SJCRH30 (cell line): ENCODE measurements around the gene STARD7. TPM values are rescaled to one million over a fixed set of nuclear protein-coding genes. Genes with fewer than 3 reads are reported as not detected.
"Not testable (repeated sequence)": the region's sequence is repeated elsewhere in the genome, so short reads cannot be mapped to it uniquely, and the experiment has no call there.

Source experiments
- DNase-seq, 2 experiments: peaks; one replicate each; pipeline ENCODE4 v3.0.0-alpha.2; 2015 to 2020
- H3K27ac ChIP-seq: fragments of 250-450 bp; sonication (Bioruptor Pico); 2 replicates; pipeline ENCODE4 v1.5.1; 2020; ENCODE audit warnings: mild to moderate bottlenecking, moderate library complexity
- H3K27me3 ChIP-seq: fragments of 250-450 bp; sonication (Bioruptor Pico); 2 replicates; pipeline ENCODE4 v1.5.1; 2020; ENCODE audit warnings: mild to moderate bottlenecking, moderate library complexity
- H3K36me3 ChIP-seq: fragments of 250-450 bp; sonication (Bioruptor Pico); 2 replicates; pipeline ENCODE4 v1.5.1; 2020; ENCODE audit warnings: mild to moderate bottlenecking, moderate library complexity
- H3K4me1 ChIP-seq: fragments of 250-450 bp; sonication (Bioruptor Pico); 2 replicates; pipeline ENCODE4 v1.5.1; 2020; ENCODE audit warnings: mild to moderate bottlenecking, moderate library complexity
- H3K4me3 ChIP-seq: fragments of 250-450 bp; sonication (Bioruptor Pico); 2 replicates; pipeline ENCODE4 v1.5.1; 2020; ENCODE audit warnings: mild to moderate bottlenecking, moderate library complexity
- H3K9me3 ChIP-seq: fragments of 250-450 bp; sonication (Bioruptor Pico); replicated peaks from 2 replicates; pipeline ENCODE4 v1.5.1; 2020; ENCODE audit warnings: mild to moderate bottlenecking, moderate library complexity
- total RNA-seq: library from RNA; depleted of rRNA; stranded (reverse); fragments of >200 nt; shearing (Covaris generic); gene quantifications from 2 replicates; pipeline ENCODE4 v1.2.3, GENCODE V29; 2014

STARD7 gene
- total RNA-seq, 1 experiment from 2014 or later: 243 TPM

GRCh38 chr2:96146153-96146880 lies 62.3 kb downstream of the STARD7 start:
- DNase-seq: peak; percentile 61 to 75
- H3K27ac ChIP-seq: peak overlapping the region; percentile 91
- H3K27me3 ChIP-seq: no peaks in the 10 kb centered on the region
- H3K36me3 ChIP-seq: no peaks in the 10 kb centered on the region
- H3K9me3 ChIP-seq: no peaks in the 10 kb centered on the region
- peaks cover 42% of the 10 kb centered on the region for H3K4me1 ChIP-seq
- peak overlapping the region; percentile 50 for H3K4me3 ChIP-seq

- Histone ChIP-seq H3K36me3 (no peaks in the 10 kb centered on the region), H3K9me3 (no peaks in the 10 kb centered on the region), H3K27ac (peak overlapping the region; percentile 91), H3K27me3 (no peaks in the 10 kb centered on the region), H3K4me1 (peaks cover 42% of the 10 kb centered on the region), H3K4me3 (peak overlapping the region; percentile 50)
- no peak for DNase-seq
Measured at GRCh38 chr2:96145848-96146152, 62.8 kb downstream of the STARD7 start.

GRCh38 chr2:96145036-96145847 lies 63.4 kb downstream of the STARD7 start, which contains the start of gene DUSP2:
Gene DUSP2, minus strand, starts transcription at chr2:96145440. Its CDS starts 86 bp downstream, at chr2:96145354.
- peaks cover 42% of the 10 kb centered on the region for H3K4me1 ChIP-seq

GRCh38 chr2:96144481-96145035 lies 64.1 kb downstream of the STARD7 start:
- Histone ChIP-seq H3K9me3 (no peaks in the 10 kb centered on the region), H3K27me3 (no peaks in the 10 kb centered on the region), H3K4me1 (peaks cover 37% of the 10 kb centered on the region), H3K27ac (no peak overlapping the region), H3K36me3 (no peaks in the 10 kb centered on the region), H3K4me3 (no peak overlapping the region)
- no peak for DNase-seq

More at GRCh38 chr2:96145036-96145847, 63.4 kb downstream of the STARD7 start, which contains the start of gene DUSP2:
- no peak for DNase-seq
- Histone ChIP-seq H3K27ac (peak within 1 kb of the TSS; percentile 91), H3K4me3 (peak within 1 kb of the TSS; percentile 50), H3K36me3 (no peaks in the 10 kb centered on the region), H3K27me3 (no peaks in the 10 kb centered on the region), H3K9me3 (no peaks in the 10 kb centered on the region)

GRCh38 chr2:96143848-96144480 lies 64.7 kb downstream of the STARD7 start:
- Histone ChIP-seq H3K36me3 (no peaks in the 10 kb centered on the region), H3K27ac (no peak overlapping the region), H3K4me3 (no peak overlapping the region), H3K4me1 (peaks cover 31% of the 10 kb centered on the region), H3K9me3 (no peaks in the 10 kb centered on the region), H3K27me3 (no peaks in the 10 kb centered on the region)
- no peak for DNase-seq

- H3K4me1 ChIP-seq: peaks cover 26% of the 10 kb centered on the region
- H3K4me3 ChIP-seq: no peak overlapping the region
- H3K27ac ChIP-seq: no peak overlapping the region
- H3K36me3 ChIP-seq: no peaks in the 10 kb centered on the region
- no peak for DNase-seq
- no peaks in the 10 kb centered on the region for H3K9me3 ChIP-seq
- no peaks in the 10 kb centered on the region for H3K27me3 ChIP-seq
Measured at GRCh38 chr2:96143231-96143847, 65.3 kb downstream of the STARD7 start.

- peaks cover 18% of the 10 kb centered on the region for H3K4me1 ChIP-seq
- H3K4me3 ChIP-seq: no peak overlapping the region
- no peaks in the 10 kb centered on the region for H3K9me3 ChIP-seq
- H3K27ac ChIP-seq: no peak overlapping the region
- DNase-seq: no peak
- H3K27me3 ChIP-seq: no peaks in the 10 kb centered on the region
- H3K36me3 ChIP-seq: no peaks in the 10 kb centered on the region
Measured at GRCh38 chr2:96142217-96143113, 66.2 kb downstream of the STARD7 start.

GRCh38 chr2:96141624-96141967 lies 67.0 kb downstream of the STARD7 start:
- H3K36me3 ChIP-seq, H3K27me3 ChIP-seq, H3K4me3 ChIP-seq, H3K9me3 ChIP-seq, H3K27ac ChIP-seq, DNase-seq: not testable (repeated sequence)
- peaks cover 11% of the 10 kb centered on the region; the same call in 1 of the 2 replicates for H3K4me1 ChIP-seq

GRCh38 chr2:96140941-96141623 lies 67.5 kb downstream of the STARD7 start:
- H3K9me3 ChIP-seq: no peaks in the 10 kb centered on the region
- DNase-seq: no peak

GRCh38 chr2:96139181-96139758 lies 69.4 kb downstream of the STARD7 start:
- no peak for DNase-seq
- Histone ChIP-seq H3K27ac (no peak overlapping the region), H3K36me3 (no peaks in the 10 kb centered on the region), H3K27me3 (no peaks in the 10 kb centered on the region; the same call in 1 of the 2 replicates), H3K4me1 (peaks cover 7% of the 10 kb centered on the region; the same call in 1 of the 2 replicates), H3K9me3 (no peaks in the 10 kb centered on the region), H3K4me3 (no peak overlapping the region)

More at GRCh38 chr2:96140941-96141623, 67.5 kb downstream of the STARD7 start:
- no peaks in the 10 kb centered on the region for H3K36me3 ChIP-seq
- peaks cover 11% of the 10 kb centered on the region; the same call in 1 of the 2 replicates for H3K4me1 ChIP-seq
- H3K27me3 ChIP-seq: no peaks in the 10 kb centered on the region
- H3K4me3 ChIP-seq: no peak overlapping the region
- H3K27ac ChIP-seq: no peak overlapping the region

GRCh38 chr2:96138179-96139145 lies 70.2 kb downstream of the STARD7 start, which contains the start of gene ASTL:
Gene ASTL, minus strand, starts transcription at chr2:96138502. Its CDS starts 66 bp downstream, at chr2:96138436.
- DNase-seq: peak; percentile 42 to 58
- H3K4me3 ChIP-seq: no peak within 1 kb of the TSS
- no peaks in the 10 kb centered on the region; the same call in 1 of the 2 replicates for H3K27me3 ChIP-seq
- no peaks in the 10 kb centered on the region for H3K36me3 ChIP-seq
- no peak within 1 kb of the TSS for H3K27ac ChIP-seq
- H3K9me3 ChIP-seq: no peaks in the 10 kb centered on the region
- peaks cover 7% of the 10 kb centered on the region; the same call in 1 of the 2 replicates for H3K4me1 ChIP-seq
